Adrenal gland (tissue), 12 donors: Measurements from ENCODE around the gene ISLR. TPM values are rescaled to one million over a fixed set of nuclear protein-coding genes. Genes with fewer than 3 reads are reported as not detected.

Experiments used
- DNase-seq, 7 donors: peaks; one replicate each; pipeline ENCODE4 v3.0.0-alpha.2; 2019 to 2020
- H3K27ac ChIP-seq, 5 donors: fragments of 200-600 bp; sonication (generic) in 4 of 5; 1 replicate in 3 of 5; 2 replicates in 2 of 5; pipeline versions ENCODE4 v1.5.1 to v1.8.0; 2016 to 2020; ENCODE audit warnings: mild to moderate bottlenecking in 1 of 5
- H3K27me3 ChIP-seq: fragments of 200-600 bp; 2 replicates; pipeline ENCODE4 v1.8.0; 2021
- H3K36me3 ChIP-seq, 2 donors: fragments of 200-600 bp; replicated peaks in 1 of 2; 1 replicate in 1 of 2; 2 replicates in 1 of 2; pipeline versions ENCODE4 v1.5.1 to v1.8.0; 2018 to 2022
- H3K4me1 ChIP-seq, 2 donors: fragments of 200-600 bp; replicated peaks in 1 of 2; 1 replicate in 1 of 2; 2 replicates in 1 of 2; pipeline versions ENCODE4 v1.5.1 to v1.8.0; 2018 to 2021
- H3K4me3 ChIP-seq, 4 donors: fragments of 200-600 bp; sonication (generic) in 3 of 4; one replicate each; pipeline ENCODE4 v1.5.1; 2016 to 2018
- H3K9me3 ChIP-seq, 3 donors: fragments of 200-600 bp; sonication (generic) in 1 of 3; replicated peaks in 1 of 3; 1 replicate in 2 of 3; 2 replicates in 1 of 3; pipeline versions ENCODE4 v1.5.1 to v1.8.0; 2016 to 2021
- CTCF ChIP-seq, 6 experiments: fragments of 450-650 bp in 4 of 6; fragments of 200-600 bp in 2 of 6; sonication (generic) in 1 of 6; IDR thresholded peaks; 1 replicate in 5 of 6; 2 replicates in 1 of 6; pipeline versions ENCODE4 v1.5.1 to v1.8.0; 2016 to 2021; ENCODE audit warnings: antibody characterized with exemption in 6 of 6, mild to moderate bottlenecking in 2 of 6, moderate library complexity in 1 of 6
- POLR2A ChIP-seq, 2 donors: fragments of 450-650 bp; IDR thresholded peaks; one replicate each; pipeline ENCODE4 v1.6.1; 2017; ENCODE audit warnings: antibody characterized with exemption in 2 of 2, mild to moderate bottlenecking in 2 of 2, moderate library complexity in 1 of 2
- whole genome bisulfite sequencing, 4 donors: extraction: QIAGEN DNeasy Blood & Tissue Kit in 2 of 4; methylation state at CpG; one replicate each; pipeline versions ENCODE4 v1.1.5 to v1.1.7; 2013 to 2017; 5-methylcytosine and 5-hydroxymethylcytosine counted together
- intact Hi-C, 2 donors: fragments of 100-400 bp; cut with DNase I; formaldehyde crosslinking; loops; one replicate each; pipeline versions ENCODE4 v1.14.1 to v1.15.0; 2022 to 2023
- polyA plus RNA-seq, 3 donors: library from polyadenylated mRNA; stranded (reverse); fragments of 200-250 nt in 2 of 3; fragments of 350-450 nt in 1 of 3; fragmentation: Illumina TruSeq in 1 of 3; extraction: RNeasy Lipid Tissue Mini Kit (QIAGEN cat#74804) in 1 of 3; gene quantifications; one replicate each; pipeline ENCODE4 v1.2.3, GENCODE V29; 2013 to 2014
- total RNA-seq, 9 donors: library from RNA; depleted of rRNA in 4 of 9; stranded (reverse); fragments of >200 nt in 4 of 9; fragments of 120-200 nt in 1 of 9; fragmentation: NEBNext Ultra II Directional in 1 of 9; extraction: Animal tissue kit (Norgen Biotek cat#: 25700) in 1 of 9; gene quantifications; one replicate each; pipeline versions ENCODE4 v1.1.0 to v1.2.4, GENCODE V29; 2013 to 2023
- donor health status: healthy with polysubstance abuse.
- donor health status: Bipolar disorder and iron deficiency.
- donor health status: DM: yes; HTN: yes; CAD: no.
- donor health status: DM: no; HTN: no; CAD: no.
- donor health status: DM: no; HTN: no; CAD: no.
- donor health status: DM: yes; HTN: yes; CAD: no.

ISLR gene
- total and polyA plus RNA-seq, 12 donors: 6.1 to 63.4 (median 22.9) TPM

- DNase-seq: no peak
- 73 to 90% (median 85%) methylated on average over 1 of the region's 1 CpG for whole genome bisulfite sequencing, 4 donors
- Histone ChIP-seq H3K4me3 (no peak overlapping the region), H3K4me1 (no peaks in the 10 kb centered on the region), H3K27ac (no peak overlapping the region), H3K36me3 (no peaks in the 10 kb centered on the region), H3K9me3 (no peaks in the 10 kb centered on the region), H3K27me3 (no peaks in the 10 kb centered on the region)
- TF ChIP-seq POLR2A (IDR thresholded peaks at IDR 0.05) (no peak), CTCF (IDR thresholded peaks at IDR 0.05) (no peak)
- intact Hi-C loops: no loop called here
Observed at GRCh38 chr15:74146277-74146800, 27.2 kb upstream of the ISLR start.

GRCh38 chr15:74147051-74147450, 26.5 kb upstream of the ISLR start:
- TF ChIP-seq CTCF (IDR thresholded peaks at IDR 0.05) (no peak), POLR2A (IDR thresholded peaks at IDR 0.05) (no peak)
- Histone ChIP-seq H3K27ac (no peak overlapping the region), H3K9me3 (no peaks in the 10 kb centered on the region), H3K36me3 (no peaks in the 10 kb centered on the region), H3K27me3 (no peaks in the 10 kb centered on the region), H3K4me3 (no peak overlapping the region), H3K4me1 (no peaks in the 10 kb centered on the region)
- WGBS, 4 donors: 56 to 68% (median 58%) methylated on average over 2 of the region's 2 CpGs
- intact Hi-C loops: no loop called here
- DNase-seq: no peak

- Histone ChIP-seq H3K9me3 (no peaks in the 10 kb centered on the region), H3K4me1 (peaks cover 0 to 15% of the 10 kb centered on the region in 2 donors), H3K36me3 (no peaks in the 10 kb centered on the region), H3K27ac (no peak overlapping the region), H3K27me3 (no peaks in the 10 kb centered on the region), H3K4me3 (no peak overlapping the region)
- intact Hi-C loops: no loop called here
- DNase-seq: no peak
- WGBS, 4 donors: 72 to 77% (median 75%) methylated on average over 14 of the region's 14 CpGs
- no peak for TF ChIP-seq POLR2A (IDR thresholded peaks at IDR 0.05)
- no peak for TF ChIP-seq CTCF (IDR thresholded peaks at IDR 0.05)
Observed at GRCh38 chr15:74155766-74156417, 17.6 kb upstream of the ISLR start.

GRCh38 chr15:74156678-74157411, 16.7 kb upstream of the ISLR start:
- intact Hi-C loops: no loop called here
- H3K36me3 ChIP-seq: no peaks in the 10 kb centered on the region
- no peaks in the 10 kb centered on the region for H3K9me3 ChIP-seq
- TF ChIP-seq CTCF (IDR thresholded peaks at IDR 0.05): no peak
- no peak for TF ChIP-seq POLR2A (IDR thresholded peaks at IDR 0.05)
- H3K4me3 ChIP-seq: no peak overlapping the region
- 35 to 51% (median 43%) methylated on average over 7 of the region's 7 CpGs for WGBS, 4 donors
- peak overlapping the region in 2 of 5 donors; percentile 35 to 66 for H3K27ac ChIP-seq
- H3K27me3 ChIP-seq: no peaks in the 10 kb centered on the region
- DNase-seq: peak in 1 of 7 donors; percentile 27
- H3K4me1 ChIP-seq: peaks cover 0 to 15% of the 10 kb centered on the region in 2 donors
